ENCODE results near the gene KRTAP10-4.
"Not testable (repeated sequence)": the region's sequence is repeated elsewhere in the genome, so short reads cannot be mapped to it uniquely, and the experiment has no call there.

The KRTAP10-4 gene

DNA sequence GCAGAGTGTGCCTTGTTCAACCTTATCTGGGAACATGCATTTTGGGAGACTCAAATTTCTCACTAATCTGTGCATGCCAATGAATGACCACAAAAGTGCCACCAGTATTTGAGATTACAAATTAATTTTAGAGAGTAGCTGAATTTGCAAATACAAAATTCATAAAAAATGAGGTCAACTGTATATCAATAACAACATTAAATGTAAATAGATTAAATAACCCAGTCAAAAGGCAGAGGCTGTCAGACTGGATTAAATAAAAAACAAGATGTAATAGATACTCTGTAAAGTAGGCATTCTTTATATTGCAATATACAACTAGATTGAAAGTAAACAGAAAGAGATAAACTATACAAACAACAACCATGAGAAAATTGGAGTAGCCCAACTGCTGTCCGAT, 9.4 kb upstream of the KRTAP10-4 start:
- DNase-seq: no peak

DNA sequence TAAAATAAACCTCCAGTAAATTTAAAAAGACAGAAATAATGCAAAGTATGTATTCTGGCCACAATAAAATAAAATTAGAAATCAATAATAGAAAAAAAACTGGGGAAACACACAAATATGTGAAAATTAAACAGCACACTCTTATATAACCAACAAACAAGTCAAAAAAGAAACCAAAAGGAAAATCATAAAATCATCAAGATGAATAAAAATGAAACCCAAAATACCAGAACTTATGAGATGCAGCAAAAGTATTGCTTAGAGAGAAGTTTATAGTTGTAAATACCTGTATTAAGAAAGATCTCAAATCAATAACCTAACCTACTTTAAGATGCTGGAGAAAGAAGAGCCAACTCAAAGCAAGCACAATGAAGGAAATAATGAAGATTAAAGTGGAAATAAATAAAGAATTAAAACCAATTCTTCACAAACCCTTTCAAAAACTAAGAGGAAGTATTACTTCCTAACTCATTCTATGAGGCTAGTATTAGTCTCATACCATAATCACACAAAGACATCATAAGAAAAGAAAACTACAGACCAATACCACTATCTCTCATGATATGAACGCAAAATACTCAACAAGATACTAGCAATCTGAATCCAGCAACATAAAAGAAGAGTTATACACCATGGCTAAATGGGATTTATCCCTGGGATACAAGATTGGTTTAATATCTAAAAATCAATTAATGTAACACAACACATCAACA, 8.5 kb upstream of the KRTAP10-4 start:
- DNase-seq: no peak

- peak; percentile 35 to 45 for DNase-seq
Measured at GRCh38 chr21:44566403-44566802, 7.1 kb upstream of the KRTAP10-4 start.

GRCh38 chr21:44567481-44568171, 5.9 kb upstream of the KRTAP10-4 start:
- DNase-seq: no peak

DNA sequence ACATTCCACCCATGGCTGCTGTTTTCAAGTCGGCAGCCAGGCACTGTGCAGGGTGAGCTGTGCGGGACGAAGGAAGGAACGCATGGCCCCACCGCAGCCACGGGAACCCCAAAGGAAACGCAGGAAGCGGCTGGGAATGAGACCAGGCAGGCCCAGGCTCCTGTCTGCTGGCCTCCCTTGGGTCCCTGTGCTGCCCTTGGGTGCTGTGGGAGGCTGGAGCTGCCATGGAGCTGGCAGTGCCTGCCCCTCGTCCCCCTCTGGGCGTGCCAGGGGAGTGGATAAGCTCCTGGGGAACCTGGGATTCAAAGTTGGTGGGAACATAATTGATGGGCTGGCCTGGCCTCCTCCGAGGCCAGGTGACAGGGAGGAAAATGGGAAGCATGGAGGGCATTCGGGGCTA, 5.3 kb upstream of the KRTAP10-4 start:
- no peak for DNase-seq

DNA sequence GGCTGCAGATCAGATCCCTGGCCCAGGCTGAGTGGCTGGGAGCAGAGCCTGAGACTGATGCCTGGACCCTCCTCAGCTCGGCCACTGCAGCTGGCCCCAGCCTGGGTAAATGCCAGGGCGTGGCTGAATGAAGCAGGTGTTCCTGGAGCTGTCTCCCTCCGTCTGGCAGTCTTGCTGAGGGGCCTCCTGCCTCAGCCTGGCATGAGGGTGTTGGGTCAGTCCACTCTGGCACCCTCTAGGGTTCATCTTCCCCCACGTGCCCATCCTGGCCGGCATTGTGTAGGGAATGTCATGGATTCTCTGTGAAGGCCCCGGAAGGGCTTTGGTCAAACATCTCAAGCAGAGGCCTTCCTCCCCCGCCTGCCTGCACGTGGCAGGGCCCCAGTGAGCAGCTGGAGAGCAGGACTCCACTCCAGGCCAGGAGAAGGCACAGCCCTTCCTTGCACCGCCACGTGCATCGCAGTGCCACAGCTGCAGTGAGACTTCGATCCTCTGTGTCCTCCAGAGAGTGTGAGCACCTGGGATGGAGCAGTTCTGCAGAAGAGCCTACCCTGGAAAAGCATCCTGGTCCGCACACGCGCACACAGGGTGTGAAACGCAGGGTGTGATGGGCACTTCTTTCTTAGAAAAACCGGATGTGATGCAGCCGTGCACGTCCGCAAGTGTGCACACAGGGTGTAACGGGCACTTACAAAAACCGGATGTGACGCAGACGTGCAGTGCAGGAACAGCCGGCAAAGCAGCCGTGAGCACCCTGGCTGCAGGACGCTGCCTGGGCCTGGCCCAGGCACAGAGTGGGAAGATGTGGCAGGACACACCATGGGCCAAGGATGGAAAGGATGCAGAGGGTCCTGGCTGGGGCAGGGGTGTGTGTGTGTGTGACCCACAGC, 4.6 kb upstream of the KRTAP10-4 start:
- no peak for DNase-seq

- DNase-seq: no peak
Measured at GRCh38 chr21:44569861-44570517, 3.5 kb upstream of the KRTAP10-4 start.

DNA sequence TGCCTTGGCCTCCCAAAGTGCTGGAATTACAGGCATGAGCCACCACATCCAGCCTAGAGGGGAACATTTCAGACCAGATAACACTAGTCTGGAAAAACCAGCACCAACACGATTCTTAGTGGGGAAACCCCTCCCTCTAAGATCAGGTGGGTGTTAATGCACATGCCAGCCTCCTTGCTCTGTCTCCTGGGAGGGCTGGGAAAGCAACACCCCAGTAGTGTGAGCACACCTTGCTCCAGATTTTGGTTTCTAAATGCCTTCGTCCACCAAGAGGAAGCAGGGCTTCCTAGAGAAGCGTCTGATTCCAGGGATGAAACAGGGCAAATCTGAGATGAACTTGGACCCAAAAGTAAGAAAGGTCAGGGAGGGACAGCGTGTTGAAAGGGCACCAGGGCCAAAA, 2.2 kb upstream of the KRTAP10-4 start:
- DNase-seq: no peak

DNA sequence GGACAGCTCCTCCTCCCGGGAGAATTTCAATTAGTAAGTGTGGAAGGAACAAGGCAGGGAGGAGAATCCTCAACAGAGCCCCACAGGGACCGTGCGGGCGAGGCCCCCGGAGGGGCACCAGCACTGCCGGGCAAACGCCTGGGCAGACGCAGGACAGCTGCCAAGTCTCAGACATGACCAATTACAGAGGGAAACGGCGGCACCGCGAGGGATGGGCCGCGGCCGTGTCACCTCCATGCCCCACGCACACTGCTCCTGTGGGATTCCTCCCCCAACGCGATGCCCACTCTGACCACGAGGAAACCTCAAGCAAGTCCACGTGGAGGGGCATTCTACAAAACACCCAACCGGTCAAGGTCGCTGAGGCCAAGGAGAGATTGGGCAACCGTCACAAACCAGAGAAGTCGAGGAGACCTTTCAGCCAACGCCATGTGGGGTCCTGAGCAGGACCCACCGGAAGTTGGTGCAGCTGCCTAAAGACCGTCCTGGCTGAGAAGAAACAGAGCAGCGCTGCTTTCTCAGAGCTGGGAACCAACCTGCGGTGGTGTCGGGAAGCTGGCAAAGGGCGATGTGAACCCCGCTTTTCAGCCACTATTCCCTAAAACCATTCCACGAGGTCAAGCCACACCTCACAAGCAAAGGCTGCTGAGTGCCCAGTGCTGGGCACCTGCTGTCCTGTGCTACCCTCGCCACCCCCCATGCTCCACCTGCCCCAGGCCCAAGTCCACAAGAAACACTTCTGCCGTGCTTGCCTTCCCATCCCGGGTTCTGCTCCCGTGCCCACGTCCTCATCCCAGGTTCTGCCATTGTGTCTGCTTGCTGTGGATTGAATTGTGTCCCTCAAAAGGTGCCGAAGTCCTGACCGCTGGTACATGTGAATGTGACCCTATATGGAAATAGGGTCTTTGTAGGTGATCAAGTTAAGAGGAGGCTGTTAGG, 1.4 kb upstream of the KRTAP10-4 start:
- DNase-seq: no peak

GRCh38 chr21:44572959-44573583, 458 bp upstream of the KRTAP10-4 start:
- DNase-seq: no peak

- no peak for DNase-seq
Measured at GRCh38 chr21:44574457-44575306, 1.2 kb downstream of the KRTAP10-4 start.

DNA sequence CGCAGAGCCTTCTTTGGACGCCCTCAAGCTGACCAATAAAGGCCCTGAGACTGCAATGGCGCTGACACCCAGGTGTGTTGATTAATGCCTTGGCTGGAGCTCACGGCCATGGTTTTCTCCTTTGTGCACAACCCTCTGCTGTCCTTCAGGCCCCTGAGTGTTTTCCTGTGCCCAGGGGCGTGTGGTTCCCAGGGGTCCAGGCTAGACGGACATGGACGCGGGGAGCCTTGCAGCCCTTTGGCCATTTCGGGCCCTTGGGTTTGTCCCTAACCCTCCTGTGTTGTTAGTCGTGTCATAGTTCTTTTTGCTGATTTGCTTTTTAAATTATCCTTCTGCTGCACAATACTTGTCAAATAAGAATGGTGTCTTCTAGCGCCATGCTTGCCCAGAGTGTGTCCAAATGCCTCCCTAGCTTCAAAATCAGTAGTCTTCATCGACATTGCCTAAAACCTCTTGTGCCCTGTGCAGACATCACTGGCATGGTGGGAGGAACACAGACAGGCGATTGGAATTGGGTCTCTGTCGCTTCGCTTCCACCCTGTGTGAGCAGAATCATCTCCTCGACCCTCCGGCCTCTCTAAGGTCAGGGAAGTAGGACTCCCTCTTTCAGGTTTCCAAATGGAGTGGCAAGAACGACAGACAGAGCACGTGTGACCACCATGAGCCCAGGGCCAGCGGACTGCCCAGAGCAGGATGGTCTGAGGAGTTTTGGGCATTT, 1.9 kb downstream of the KRTAP10-4 start:
- no peak for DNase-seq

DNA sequence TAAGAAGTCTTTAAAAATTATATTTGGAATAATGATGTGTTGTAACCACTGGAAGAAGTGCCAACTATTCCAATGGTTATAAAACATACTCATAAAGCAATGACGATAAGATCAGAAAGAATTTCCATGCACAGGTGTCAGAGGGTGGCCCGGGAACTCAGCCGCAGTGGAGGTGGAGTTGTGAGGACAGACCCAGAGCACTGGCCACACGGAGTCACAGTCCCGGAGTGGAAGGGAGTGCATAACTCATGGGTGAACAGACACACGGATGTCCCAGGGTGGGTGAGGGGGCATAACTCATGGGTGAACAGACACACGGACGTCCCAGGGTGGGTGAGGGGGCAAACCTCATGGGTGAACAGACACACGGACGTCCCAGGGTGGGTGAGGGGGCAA, 2.5 kb downstream of the KRTAP10-4 start:
- DNase-seq: no peak

DNA sequence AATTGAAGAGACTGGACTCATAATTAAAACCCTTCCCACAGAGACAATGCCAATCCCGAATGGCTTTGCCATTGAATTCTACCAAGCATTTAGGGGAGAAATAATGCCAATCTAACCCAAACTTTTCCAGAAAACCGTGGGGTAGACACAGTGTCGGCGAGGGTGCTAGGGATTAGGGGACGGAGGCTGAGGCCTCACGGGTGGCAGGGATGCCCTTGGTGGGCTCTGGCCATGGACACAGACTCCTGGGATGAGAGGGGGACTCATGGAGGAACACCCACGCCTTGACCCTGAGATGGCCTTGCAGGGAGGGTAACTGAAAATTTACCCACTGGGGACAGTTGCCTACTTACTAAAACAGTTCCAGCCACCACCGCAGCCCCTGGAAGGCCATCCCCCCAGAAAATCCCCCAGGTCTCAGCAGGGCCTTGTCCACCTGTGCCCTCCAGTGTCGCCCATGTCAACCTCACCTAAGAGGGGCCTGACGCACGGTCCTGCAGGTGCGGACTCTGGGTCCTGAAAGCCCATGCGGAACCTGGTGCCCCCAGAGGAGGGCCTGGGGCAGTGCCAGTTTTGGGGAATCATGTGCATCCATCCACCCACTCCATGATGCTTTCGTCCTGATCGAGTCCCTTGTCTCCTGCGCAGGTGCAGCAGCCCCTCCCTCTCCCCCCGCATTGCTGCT, 5.0 kb downstream of the KRTAP10-4 start:
- DNase-seq: no peak

- DNase-seq: no peak
Measured at GRCh38 chr21:44579056-44579832, 5.7 kb downstream of the KRTAP10-4 start.

DNA sequence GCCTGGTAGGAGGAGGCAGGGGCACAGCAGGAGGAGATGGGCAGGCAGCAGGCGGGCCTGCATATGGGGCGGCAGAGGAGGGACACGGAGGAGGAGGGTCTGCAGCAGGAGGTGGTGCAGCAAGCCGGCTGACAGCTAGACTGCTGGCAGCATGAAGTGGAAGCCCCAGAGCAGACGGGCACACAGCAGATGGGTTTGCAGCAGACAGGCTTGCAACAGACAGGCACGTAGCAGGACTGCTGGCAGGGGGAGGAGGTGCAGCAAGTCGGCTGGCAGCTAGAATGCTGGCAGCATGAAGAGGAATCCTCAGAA, 6.3 kb downstream of the KRTAP10-4 start:
- DNase-seq: no peak

- not testable (repeated sequence) for DNase-seq
Measured at GRCh38 chr21:44580231-44580821, 6.8 kb downstream of the KRTAP10-4 start, which contains the start of gene KRTAP10-5. KRTAP10-5 (minus strand) TSS chr21:44580604; CDS start chr21:44580578, 26 bp downstream.

DNA sequence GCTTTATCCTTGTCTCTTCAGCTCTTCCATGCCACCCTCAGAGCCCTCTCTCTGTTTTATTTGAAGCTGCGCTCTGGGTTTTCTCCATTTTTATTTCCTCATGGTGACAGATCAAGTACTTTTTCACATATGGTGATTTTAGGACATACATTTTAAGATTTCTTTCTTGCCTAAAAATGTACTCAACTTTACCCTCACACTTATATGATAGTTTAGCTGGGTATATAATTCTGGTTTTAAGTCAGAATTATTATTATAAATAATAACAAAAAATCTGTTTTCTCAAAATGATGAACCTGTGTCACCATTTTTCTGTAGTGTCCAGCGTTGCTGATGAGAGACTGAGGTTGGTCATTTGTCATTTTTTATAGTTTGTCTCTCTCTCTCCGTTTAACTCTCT, 7.6 kb downstream of the KRTAP10-4 start:
- DNase-seq: no peak

Measured in Kasumi-1 (cell line).